GM18861 (cell line): ENCODE data around the gene UNC5C.

ENCODE experiments used
- ATAC-seq: cut with Tn5 transposase; IDR thresholded peaks from one replicate; pipeline ENCODE4 v1.9.1; 2021; ENCODE audit not compliant: unreplicated experiment

UNC5C gene

DNA sequence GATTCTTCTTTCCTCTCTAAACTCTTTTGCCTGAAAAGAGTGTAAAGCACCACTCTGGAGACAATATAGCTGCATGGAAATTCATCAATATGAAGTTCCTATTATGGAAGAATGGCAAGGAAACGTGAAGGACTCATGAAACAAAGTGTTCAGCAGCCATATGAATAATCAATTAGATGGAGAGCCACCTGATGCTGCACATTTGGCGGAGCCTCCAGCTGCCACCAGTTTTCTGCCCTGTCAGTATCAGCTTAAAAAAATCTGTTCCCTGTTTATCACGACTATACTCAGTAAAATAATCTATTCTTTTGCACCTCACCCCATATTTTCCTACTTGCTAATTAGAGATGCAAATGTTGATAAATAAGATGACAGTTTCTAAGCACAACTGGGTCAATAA is 276.0 kb downstream of the UNC5C start:
- no peak for ATAC-seq

GRCh38 chr4:95272036-95272435 is 276.7 kb downstream of the UNC5C start:
- no peak for ATAC-seq

DNA sequence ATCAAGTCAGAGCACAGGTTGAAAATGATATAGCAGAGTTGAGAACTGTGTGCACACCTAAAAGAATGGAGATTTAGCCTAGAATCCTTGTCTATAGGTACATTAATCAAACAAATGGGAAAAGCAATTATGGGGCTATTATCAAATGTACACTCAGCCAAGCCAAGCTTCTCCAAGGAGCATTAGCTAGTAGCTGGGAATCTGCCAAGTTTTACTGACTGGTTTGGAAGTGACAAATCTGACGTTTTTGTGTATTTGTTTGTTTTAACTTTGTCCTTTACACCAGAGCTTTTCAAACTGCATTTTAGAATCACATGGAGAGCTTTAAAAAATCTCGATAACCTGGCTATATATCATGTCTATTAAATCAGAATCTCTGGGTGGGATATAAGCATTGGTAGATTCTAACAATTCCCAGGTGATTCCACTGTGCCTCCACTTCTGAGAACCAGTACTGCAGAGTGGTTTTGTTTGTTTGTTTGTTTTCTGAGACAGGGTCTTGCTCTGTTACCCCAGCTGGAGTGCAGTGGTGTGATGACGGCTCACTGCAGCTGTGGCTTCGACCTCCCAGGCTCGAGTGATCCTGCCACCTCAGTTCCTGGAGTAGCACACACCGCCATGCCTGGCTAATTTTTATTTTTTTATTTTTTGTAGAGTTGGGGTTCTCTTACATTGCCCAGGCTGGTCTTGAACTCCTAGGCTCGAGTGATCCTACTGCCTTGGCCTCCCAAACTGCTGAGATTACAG is 279.8 kb downstream of the UNC5C start:
- no peak for ATAC-seq

GRCh38 chr4:95267081-95267480 is 281.7 kb downstream of the UNC5C start:
- no peak for ATAC-seq

DNA sequence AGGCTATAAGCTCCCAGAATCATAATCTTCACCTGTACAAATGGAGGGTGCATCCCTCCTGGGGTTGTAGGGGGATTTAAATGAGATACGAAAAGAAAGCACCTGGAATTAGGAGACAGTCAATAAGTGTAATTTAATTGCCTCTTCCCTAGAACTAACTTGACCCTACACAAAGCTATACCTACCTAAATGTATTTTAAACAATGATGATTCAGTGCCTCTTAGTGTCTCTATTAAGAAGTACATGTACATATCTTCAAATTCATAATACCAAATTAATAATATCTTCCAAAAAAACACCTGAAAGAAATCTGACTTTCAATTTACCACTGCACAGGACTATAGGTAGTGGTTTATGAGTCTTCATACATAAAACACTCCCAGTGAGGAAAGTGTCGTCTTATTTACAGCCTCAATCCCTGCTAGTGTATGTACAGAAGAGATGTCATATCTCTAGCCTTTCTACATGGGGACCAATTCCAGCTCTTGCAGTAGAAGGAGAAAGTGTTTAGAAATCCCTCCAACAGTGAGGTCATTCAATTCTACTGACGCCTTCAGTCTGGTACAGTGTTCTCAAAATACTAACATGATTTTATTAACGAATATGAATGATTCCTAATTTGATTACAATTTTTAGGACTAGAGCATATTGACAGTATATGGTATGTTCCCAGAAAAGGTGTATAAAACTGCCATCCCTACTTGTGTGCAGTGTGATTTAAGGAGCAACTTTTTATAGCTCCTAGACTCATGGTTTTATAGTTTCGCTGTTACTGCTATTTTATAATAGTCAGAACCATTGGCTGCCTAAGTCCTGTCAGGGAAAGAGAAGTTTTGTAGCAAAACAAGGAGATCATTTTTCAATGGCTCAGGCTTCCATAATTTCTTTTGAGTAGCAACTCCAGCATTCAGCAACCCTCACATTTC is 282.7 kb downstream of the UNC5C start:
- no peak for ATAC-seq

GRCh38 chr4:95264843-95265242 is 283.9 kb downstream of the UNC5C start:
- ATAC-seq: no peak

DNA sequence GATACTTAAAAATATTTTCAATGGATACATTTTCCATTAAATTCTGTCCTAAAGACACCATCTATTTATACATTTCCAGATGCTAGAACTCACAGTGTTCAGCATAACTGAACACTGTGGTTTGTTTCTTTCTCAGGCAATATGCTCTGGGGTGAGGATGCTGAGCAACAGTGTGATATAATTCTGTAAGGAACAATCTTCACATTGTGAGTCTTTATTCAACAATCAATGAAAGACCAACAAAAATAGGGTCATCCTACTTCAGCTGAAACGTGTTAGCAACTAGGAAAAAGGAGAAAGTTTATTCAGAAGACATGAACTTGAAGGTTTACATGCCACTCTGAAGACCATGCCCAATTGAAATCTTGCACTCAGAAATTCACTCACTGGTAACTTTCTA is 284.8 kb downstream of the UNC5C start:
- ATAC-seq: no peak

GRCh38 chr4:95263391-95263790 is 285.4 kb downstream of the UNC5C start:
- ATAC-seq: no peak

DNA sequence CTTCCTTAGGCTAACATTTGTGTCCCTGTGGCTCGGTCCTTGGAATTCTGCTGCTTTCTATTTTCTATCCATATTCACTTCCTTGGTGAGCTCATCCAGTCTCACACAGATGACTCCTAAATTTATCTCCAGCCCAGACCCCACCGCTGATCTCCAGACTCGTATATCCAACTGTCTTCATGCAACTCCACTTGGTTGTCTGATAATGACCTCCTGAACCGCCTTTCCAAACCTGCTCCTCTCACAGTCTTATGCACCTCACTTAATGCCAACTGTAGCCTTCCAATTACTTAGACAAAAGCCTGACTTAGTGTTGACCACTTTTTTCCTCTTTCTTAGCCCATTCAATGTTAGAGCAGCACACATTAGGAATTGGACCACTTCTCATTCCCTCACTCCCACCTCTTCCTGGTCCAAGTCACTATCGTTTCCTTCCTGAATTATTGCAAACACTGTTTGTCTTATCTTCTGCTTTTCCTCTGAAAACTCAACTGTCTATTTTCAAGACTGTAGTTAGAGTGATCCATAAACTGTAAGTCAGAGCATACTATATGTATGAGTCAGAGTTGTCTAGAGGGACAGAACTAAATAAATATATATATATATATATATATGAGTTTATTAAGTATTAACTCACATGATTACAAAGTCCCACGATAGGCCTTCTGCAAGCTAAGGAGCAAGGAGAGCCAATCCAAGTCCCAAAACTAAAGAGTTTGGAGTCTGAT is 292.5 kb downstream of the UNC5C start:
- no peak for ATAC-seq

GRCh38 chr4:95255396-95256107 is 293.2 kb downstream of the UNC5C start:
- ATAC-seq: no peak

GRCh38 chr4:95251568-95251967 is 297.2 kb downstream of the UNC5C start:
- ATAC-seq: no peak

- ATAC-seq: no peak
These were observed 298.1 kb downstream of the UNC5C start for GRCh38 chr4:95250544-95251137.

- no peak for ATAC-seq
These were observed 299.2 kb downstream of the UNC5C start for GRCh38 chr4:95249426-95250021.

GRCh38 chr4:95248720-95249425 is 299.9 kb downstream of the UNC5C start:
- ATAC-seq: no peak

GRCh38 chr4:95243892-95244291 is 304.9 kb downstream of the UNC5C start:
- no peak for ATAC-seq

DNA sequence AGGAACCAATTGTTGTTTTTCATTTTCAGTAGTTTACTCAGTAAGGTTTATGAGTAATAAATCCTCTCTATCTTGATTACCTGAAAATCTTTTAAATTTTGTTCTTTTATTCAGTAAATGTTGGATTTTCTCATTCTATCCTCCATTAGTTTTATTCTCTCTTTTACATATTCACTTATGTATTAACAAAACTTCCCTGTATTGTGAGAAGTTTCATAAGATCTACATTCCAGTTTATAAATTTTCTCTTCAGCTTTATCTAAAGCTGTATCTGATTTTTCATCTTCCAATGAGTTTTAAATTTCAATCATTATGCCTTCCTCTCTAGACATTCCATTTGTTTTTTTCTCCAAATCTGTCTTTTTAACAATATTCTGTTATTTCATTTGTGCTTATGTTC is 310.2 kb downstream of the UNC5C start:
- no peak for ATAC-seq

GRCh38 chr4:95232358-95233156 is 316.2 kb downstream of the UNC5C start:
- ATAC-seq: no peak

DNA sequence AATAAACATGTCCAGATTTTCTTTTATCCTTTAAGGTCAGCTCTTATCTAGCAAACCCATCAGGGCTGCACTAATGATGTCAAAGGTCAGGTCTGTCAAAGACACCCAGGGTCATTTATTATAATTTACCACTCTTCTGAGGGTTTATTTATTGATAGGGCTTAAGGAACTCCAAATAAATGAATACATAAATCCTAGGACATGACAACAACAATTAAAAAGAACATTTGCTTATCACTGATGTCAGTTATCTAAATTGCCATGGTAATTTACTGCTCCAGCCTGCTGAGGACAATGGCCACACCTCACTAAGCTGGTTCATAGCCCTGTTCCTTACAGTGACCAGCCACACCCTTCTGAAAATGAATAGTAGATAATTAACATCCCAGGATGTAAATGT is 317.1 kb downstream of the UNC5C start:
- no peak for ATAC-seq

DNA sequence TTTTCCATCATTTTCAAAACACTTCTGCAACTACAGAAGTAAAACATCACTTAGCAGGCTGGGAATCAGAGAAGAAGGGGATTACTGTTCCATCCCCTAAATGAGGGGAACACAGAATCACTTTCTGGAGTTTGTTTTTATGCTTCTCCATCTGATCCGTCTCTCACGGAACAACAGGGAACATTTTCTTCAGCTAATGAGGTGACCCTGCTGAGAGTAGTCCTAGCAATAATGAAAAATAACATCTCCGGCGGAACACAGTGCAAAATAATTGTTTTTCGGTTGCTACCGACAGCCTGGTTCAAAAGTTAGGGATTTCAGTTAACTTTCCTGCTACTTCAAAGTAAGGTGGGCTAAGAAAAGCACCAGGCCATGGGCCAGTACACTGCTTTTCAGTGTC is 322.9 kb downstream of the UNC5C start:
- no peak for ATAC-seq
